SU-DHL-6 (cell line): ENCODE data around the gene SNAP91.

Experiments
- H2AFZ ChIP-seq: fragments of 200-600 bp; sonication (generic); 2 replicates; pipeline ENCODE4 v1.6.1; 2014; ENCODE audit warnings: low read depth, mild to moderate bottlenecking, moderate library complexity, mixed read lengths, antibody characterized with exemption, low read length; ENCODE audit not compliant: severe bottlenecking
- H3F3A ChIP-seq: fragments of 200-600 bp; shearing (Covaris generic); 2 replicates; pipeline ENCODE4 v1.6.0; 2016; ENCODE audit warnings: antibody characterized with exemption, mild to moderate bottlenecking; ENCODE audit not compliant: insufficient read depth
- H3K27ac ChIP-seq: fragments of 200-600 bp; sonication (generic); 2 replicates; pipeline ENCODE4 v1.5.1; 2016; ENCODE audit warnings: low read depth, mild to moderate bottlenecking, low read length, moderate library complexity, mixed read lengths
- H3K27me3 ChIP-seq: fragments of 200-600 bp; sonication (generic), shearing (Covaris generic); 2 replicates; pipeline ENCODE4 v1.6.0; 2014; ENCODE audit warnings: mild to moderate bottlenecking, low read length
- H3K36me3 ChIP-seq: fragments of 200-600 bp; sonication (generic); 2 replicates; pipeline ENCODE4 v1.6.1; 2014; ENCODE audit warnings: mild to moderate bottlenecking, low read length, mixed read lengths
- H3K4me2 ChIP-seq: fragments of 300-600, 200-600 bp; shearing (Covaris generic), sonication (generic); 2 replicates; pipeline ENCODE4 v1.6.0; 2014; ENCODE audit warnings: low read length, low read depth, mild to moderate bottlenecking; ENCODE audit not compliant: poor library complexity, severe bottlenecking
- H3K4me3 ChIP-seq: fragments of 200-600 bp; sonication (generic); 2 replicates; pipeline ENCODE4 v1.5.1; 2014; ENCODE audit warnings: antibody characterized with exemption, low read length, mild to moderate bottlenecking, mixed read lengths; ENCODE audit not compliant: insufficient read depth, poor library complexity, severe bottlenecking
- H3K79me2 ChIP-seq: fragments of 200-600 bp; sonication (generic); 2 replicates; pipeline ENCODE4 v1.6.1; 2014; ENCODE audit warnings: mild to moderate bottlenecking, low read length, moderate library complexity; ENCODE audit not compliant: insufficient read depth
- H3K9ac ChIP-seq: fragments of 200-600 bp; sonication (generic); 2 replicates; pipeline ENCODE4 v1.7.0; 2014; ENCODE audit warnings: mild to moderate bottlenecking, low read length
- H3K9me2 ChIP-seq: fragments of 200-600 bp; sonication (generic); replicated peaks from 2 replicates; pipeline ENCODE4 v1.6.1; 2014; ENCODE audit warnings: low read length; ENCODE audit not compliant: insufficient read depth
- H3K9me3 ChIP-seq: fragments of 200-600 bp; sonication (generic); 2 replicates; pipeline ENCODE4 v1.6.1; 2014; ENCODE audit warnings: low read length, mixed read lengths; ENCODE audit not compliant: insufficient read depth
- H4K20me1 ChIP-seq: fragments of 200-600 bp; sonication (generic); 2 replicates; pipeline ENCODE4 v1.6.1; 2014; ENCODE audit warnings: low read depth, mild to moderate bottlenecking, antibody characterized with exemption, low read length, moderate library complexity, mixed read lengths
- CTCF ChIP-seq: fragments of 200-600 bp; sonication (generic); IDR thresholded peaks from one replicate; pipeline ENCODE4 v1.5.1; 2017; ENCODE audit warnings: antibody characterized with exemption, mild to moderate bottlenecking, low read length, moderate library complexity; ENCODE audit not compliant: insufficient read depth, poor library complexity, severe bottlenecking
- EZH2phosphoT487 ChIP-seq: fragments of 200-600 bp; sonication (generic), shearing (Covaris generic); conservative IDR thresholded peaks from 2 replicates; pipeline ENCODE4 v1.6.1; 2018; ENCODE audit warnings: mild to moderate bottlenecking, antibody characterized with exemption, low read length, moderate library complexity, mixed read lengths

SNAP91 gene

GRCh38 chr6:83592770-83593394 is 116.0 kb downstream of the SNAP91 start:
- H3K27me3 ChIP-seq = no peaks in the 10 kb centered on the region
- no peaks in the 10 kb centered on the region for H3K79me2 ChIP-seq
- H3K9ac ChIP-seq = no peak overlapping the region
- no peaks in the 10 kb centered on the region for H4K20me1 ChIP-seq
- TF ChIP-seq CTCF = peak; percentile 43
- TF ChIP-seq EZH2phosphoT487 = no peak
- no peaks in the 10 kb centered on the region for H3F3A ChIP-seq
- no peaks in the 10 kb centered on the region for H3K9me3 ChIP-seq
- no peak overlapping the region for H3K27ac ChIP-seq
- no peak overlapping the region for H2AFZ ChIP-seq
- H3K4me3 ChIP-seq = no peak overlapping the region
- H3K36me3 ChIP-seq = no peaks in the 10 kb centered on the region
- H3K4me2 ChIP-seq = peak overlapping the region; percentile 26
- no peaks in the 10 kb centered on the region for H3K9me2 ChIP-seq

- H3K27ac ChIP-seq = no peak overlapping the region
These were observed 118.5 kb downstream of the SNAP91 start for GRCh38 chr6:83590416-83590815.

GRCh38 chr6:83589076-83589475 is 119.8 kb downstream of the SNAP91 start:
- no peak for TF ChIP-seq CTCF
- TF ChIP-seq EZH2phosphoT487 = no peak
- no peak overlapping the region for H3K4me2 ChIP-seq
- H3K27me3 ChIP-seq = no peaks in the 10 kb centered on the region

More at GRCh38 chr6:83590416-83590815, 118.5 kb downstream of the SNAP91 start:
- no peaks in the 10 kb centered on the region for H3K9me2 ChIP-seq
- H4K20me1 ChIP-seq = no peaks in the 10 kb centered on the region
- H3K9me3 ChIP-seq = no peaks in the 10 kb centered on the region
- no peak overlapping the region for H3K4me3 ChIP-seq
- H3K36me3 ChIP-seq = no peaks in the 10 kb centered on the region
- H3F3A ChIP-seq = no peaks in the 10 kb centered on the region
- H3K4me2 ChIP-seq = no peak overlapping the region
- no peaks in the 10 kb centered on the region for H3K79me2 ChIP-seq
- TF ChIP-seq EZH2phosphoT487 (no peak), CTCF (no peak)
- H3K27me3 ChIP-seq = no peaks in the 10 kb centered on the region
- H2AFZ ChIP-seq = no peak overlapping the region
- H3K9ac ChIP-seq = no peak overlapping the region

More at GRCh38 chr6:83589076-83589475, 119.8 kb downstream of the SNAP91 start:
- no peaks in the 10 kb centered on the region for H4K20me1 ChIP-seq
- H3K9me3 ChIP-seq = no peaks in the 10 kb centered on the region
- H3K9me2 ChIP-seq = no peaks in the 10 kb centered on the region
- H2AFZ ChIP-seq = no peak overlapping the region
- H3K9ac ChIP-seq = no peak overlapping the region
- no peak overlapping the region for H3K4me3 ChIP-seq
- H3K27ac ChIP-seq = no peak overlapping the region
- no peaks in the 10 kb centered on the region for H3K79me2 ChIP-seq
- no peaks in the 10 kb centered on the region for H3F3A ChIP-seq
- no peaks in the 10 kb centered on the region for H3K36me3 ChIP-seq
